K562 (cell line): Measurements from ENCODE around the gene DGCR8.

ENCODE experiments used
- NR2C2 ChIP-seq, 2 experiments: fragments of 200-800 bp in 1 of 2; sonication (Bioruptor generic) in 1 of 2; sonication (generic) in 1 of 2; formaldehyde crosslinking in 1 of 2; IDR thresholded peaks; 2 replicates each; pipeline versions ENCODE4 v1.6.1 to v1.8.0; 2016 to 2022; ENCODE audit warnings: mild to moderate bottlenecking in 1 of 2, missing compliant biosample characterization in 1 of 2, missing genetic modification characterization in 1 of 2, missing genetic modification reagents in 1 of 2
- PRPF4 ChIP-seq: fragments of 200-400 bp; formaldehyde crosslinking; IDR thresholded peaks from one replicate; pipeline ENCODE4 v1.6.1; 2017; ENCODE audit warnings: low read length, low read depth, mild to moderate bottlenecking; ENCODE audit not compliant: insufficient read depth, poor library complexity, severe bottlenecking
- ZNF316 ChIP-seq: fragments of 450-650 bp; IDR thresholded peaks from 2 replicates; pipeline ENCODE4 v1.6.1; 2016
- TF ChIP-seq, protein P1 (sequence below), 3 experiments: IDR thresholded peaks in 2 of 3; conservative IDR thresholded peaks in 1 of 3; 2 replicates each; pipeline ENCODE4 v1.5.1; 2011 to 2012; ENCODE audit warnings: low read length in 3 of 3, mild to moderate bottlenecking in 3 of 3, control low read depth in 2 of 3, improper control_type of control experiment in 1 of 3, inconsistent platforms in 1 of 3, low read depth in 1 of 3, mixed read lengths in 1 of 3, moderate library complexity in 1 of 3; ENCODE audit not compliant: insufficient read depth in 2 of 3
- TF ChIP-seq, protein P2 (sequence below): sonication (generic); formaldehyde crosslinking; IDR thresholded peaks from 2 replicates; pipeline ENCODE4 v1.8.0; 2023; ENCODE audit warnings: mild to moderate bottlenecking, missing genetic modification reagents

DNA sequence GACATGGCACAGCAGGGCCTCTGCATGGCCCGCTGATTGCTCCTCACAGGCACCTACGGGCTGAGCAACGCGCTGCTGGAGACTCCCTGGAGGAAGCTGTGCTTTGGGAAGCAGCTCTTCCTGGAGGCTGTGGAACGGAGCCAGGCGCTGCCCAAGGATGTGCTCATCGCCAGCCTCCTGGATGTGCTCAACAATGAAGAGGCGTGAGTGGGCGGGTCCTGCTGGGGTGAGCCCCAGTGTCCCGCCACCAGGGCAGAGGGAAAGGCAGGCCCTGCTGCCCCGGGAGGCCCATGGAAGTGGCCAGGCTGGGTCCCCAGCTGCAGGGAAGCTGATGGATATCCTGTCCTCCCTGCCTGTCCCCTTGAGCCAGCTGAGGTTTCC, 18.6 kb upstream of the DGCR8 start:
- TF ChIP-seq, protein P1, sequence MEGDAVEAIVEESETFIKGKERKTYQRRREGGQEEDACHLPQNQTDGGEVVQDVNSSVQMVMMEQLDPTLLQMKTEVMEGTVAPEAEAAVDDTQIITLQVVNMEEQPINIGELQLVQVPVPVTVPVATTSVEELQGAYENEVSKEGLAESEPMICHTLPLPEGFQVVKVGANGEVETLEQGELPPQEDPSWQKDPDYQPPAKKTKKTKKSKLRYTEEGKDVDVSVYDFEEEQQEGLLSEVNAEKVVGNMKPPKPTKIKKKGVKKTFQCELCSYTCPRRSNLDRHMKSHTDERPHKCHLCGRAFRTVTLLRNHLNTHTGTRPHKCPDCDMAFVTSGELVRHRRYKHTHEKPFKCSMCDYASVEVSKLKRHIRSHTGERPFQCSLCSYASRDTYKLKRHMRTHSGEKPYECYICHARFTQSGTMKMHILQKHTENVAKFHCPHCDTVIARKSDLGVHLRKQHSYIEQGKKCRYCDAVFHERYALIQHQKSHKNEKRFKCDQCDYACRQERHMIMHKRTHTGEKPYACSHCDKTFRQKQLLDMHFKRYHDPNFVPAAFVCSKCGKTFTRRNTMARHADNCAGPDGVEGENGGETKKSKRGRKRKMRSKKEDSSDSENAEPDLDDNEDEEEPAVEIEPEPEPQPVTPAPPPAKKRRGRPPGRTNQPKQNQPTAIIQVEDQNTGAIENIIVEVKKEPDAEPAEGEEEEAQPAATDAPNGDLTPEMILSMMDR (IDR thresholded peaks at IDR 0.05 in 2 of 3, conservative IDR thresholded peaks at IDR 0.05 in 1 of 3; ENCODE audit: insufficient read depth in 2 of 3, low read depth in 1 of 3, low read length in 3 of 3): no peak
- TF ChIP-seq, protein P2, sequence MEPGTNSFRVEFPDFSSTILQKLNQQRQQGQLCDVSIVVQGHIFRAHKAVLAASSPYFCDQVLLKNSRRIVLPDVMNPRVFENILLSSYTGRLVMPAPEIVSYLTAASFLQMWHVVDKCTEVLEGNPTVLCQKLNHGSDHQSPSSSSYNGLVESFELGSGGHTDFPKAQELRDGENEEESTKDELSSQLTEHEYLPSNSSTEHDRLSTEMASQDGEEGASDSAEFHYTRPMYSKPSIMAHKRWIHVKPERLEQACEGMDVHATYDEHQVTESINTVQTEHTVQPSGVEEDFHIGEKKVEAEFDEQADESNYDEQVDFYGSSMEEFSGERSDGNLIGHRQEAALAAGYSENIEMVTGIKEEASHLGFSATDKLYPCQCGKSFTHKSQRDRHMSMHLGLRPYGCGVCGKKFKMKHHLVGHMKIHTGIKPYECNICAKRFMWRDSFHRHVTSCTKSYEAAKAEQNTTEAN (CRISPR knock-in tag): no peak
- TF ChIP-seq PRPF4 (no peak), ZNF316 (no peak), NR2C2 (CRISPR knock-in tag; IDR thresholded peaks at IDR 0.05) (no peak), NR2C2 (tag; IDR thresholded peaks at IDR 0.05) (no peak)
